Tibial nerve (tissue), 4 donors: ENCODE measurements around the gene YPEL4. TPM values are rescaled to one million over a fixed set of nuclear protein-coding genes. Genes with fewer than 3 reads are reported as not detected.
"Not testable (repeated sequence)": the region's sequence is repeated elsewhere in the genome, so short reads cannot be mapped to it uniquely, and the experiment has no call there.

Source experiments
- DNase-seq, 2 donors: peaks; one replicate each; pipeline ENCODE4 v3.0.0-alpha.2; 2019; ENCODE audit warnings: low spot score in 2 of 2
- H3K27ac ChIP-seq, 4 donors: fragments of 200-600 bp; sonication (generic) in 3 of 4; one replicate each; pipeline ENCODE4 v1.5.1; 2017 to 2019; ENCODE audit warnings: mild to moderate bottlenecking in 1 of 4
- H3K27me3 ChIP-seq, 2 donors: fragments of 200-600 bp; sonication (generic) in 1 of 2; one replicate each; pipeline versions ENCODE4 v1.5.1 to v1.6.0; 2017 to 2019
- H3K36me3 ChIP-seq, 3 donors: fragments of 200-600 bp; sonication (generic); one replicate each; pipeline ENCODE4 v1.5.1; 2018 to 2019
- H3K4me1 ChIP-seq, 4 donors: fragments of 200-600 bp; sonication (generic) in 3 of 4; one replicate each; pipeline ENCODE4 v1.5.1; 2017 to 2019
- H3K4me3 ChIP-seq, 4 donors: fragments of 200-600 bp; sonication (generic) in 3 of 4; one replicate each; pipeline ENCODE4 v1.5.1; 2017 to 2019; ENCODE audit warnings: mild to moderate bottlenecking in 1 of 4, moderate library complexity in 1 of 4
- H3K9me3 ChIP-seq, 4 donors: fragments of 200-600 bp; sonication (generic) in 3 of 4; one replicate each; pipeline ENCODE4 v1.5.1; 2017 to 2019
- EP300 ChIP-seq, 2 donors: sonication (generic); formaldehyde crosslinking; IDR thresholded peaks; one replicate each; pipeline ENCODE4 v1.6.1; 2017; ENCODE audit warnings: antibody characterized with exemption in 2 of 2, mild to moderate bottlenecking in 1 of 2
- POLR2A ChIP-seq, 2 donors: fragments of 450-650 bp; IDR thresholded peaks; one replicate each; pipeline ENCODE4 v1.6.1; 2017; ENCODE audit warnings: antibody characterized with exemption in 2 of 2, mild to moderate bottlenecking in 2 of 2, moderate library complexity in 2 of 2
- WGBS, 2 donors: methylation state at CpG; one replicate each; pipeline ENCODE4 v1.1.5; 2018; 5-methylcytosine and 5-hydroxymethylcytosine counted together
- total RNA-seq, 4 donors: library from RNA; depleted of rRNA; stranded (reverse); fragments of >200 nt; gene quantifications; one replicate each; pipeline ENCODE4 v1.1.0, GENCODE V29; 2016
- TF ChIP-seq, protein P1 (sequence below), 5 experiments: fragments of 200-600 bp in 3 of 5; fragments of 450-650 bp in 2 of 5; sonication (generic) in 3 of 5; IDR thresholded peaks; one replicate each; pipeline ENCODE4 v1.5.1; 2016 to 2019; ENCODE audit warnings: antibody characterized with exemption in 5 of 5, mild to moderate bottlenecking in 3 of 5, moderate library complexity in 2 of 5

YPEL4 gene
- total RNA-seq, 4 donors from 2014 or later = 0.30 to 1.7 (median 0.41) TPM

DNA sequence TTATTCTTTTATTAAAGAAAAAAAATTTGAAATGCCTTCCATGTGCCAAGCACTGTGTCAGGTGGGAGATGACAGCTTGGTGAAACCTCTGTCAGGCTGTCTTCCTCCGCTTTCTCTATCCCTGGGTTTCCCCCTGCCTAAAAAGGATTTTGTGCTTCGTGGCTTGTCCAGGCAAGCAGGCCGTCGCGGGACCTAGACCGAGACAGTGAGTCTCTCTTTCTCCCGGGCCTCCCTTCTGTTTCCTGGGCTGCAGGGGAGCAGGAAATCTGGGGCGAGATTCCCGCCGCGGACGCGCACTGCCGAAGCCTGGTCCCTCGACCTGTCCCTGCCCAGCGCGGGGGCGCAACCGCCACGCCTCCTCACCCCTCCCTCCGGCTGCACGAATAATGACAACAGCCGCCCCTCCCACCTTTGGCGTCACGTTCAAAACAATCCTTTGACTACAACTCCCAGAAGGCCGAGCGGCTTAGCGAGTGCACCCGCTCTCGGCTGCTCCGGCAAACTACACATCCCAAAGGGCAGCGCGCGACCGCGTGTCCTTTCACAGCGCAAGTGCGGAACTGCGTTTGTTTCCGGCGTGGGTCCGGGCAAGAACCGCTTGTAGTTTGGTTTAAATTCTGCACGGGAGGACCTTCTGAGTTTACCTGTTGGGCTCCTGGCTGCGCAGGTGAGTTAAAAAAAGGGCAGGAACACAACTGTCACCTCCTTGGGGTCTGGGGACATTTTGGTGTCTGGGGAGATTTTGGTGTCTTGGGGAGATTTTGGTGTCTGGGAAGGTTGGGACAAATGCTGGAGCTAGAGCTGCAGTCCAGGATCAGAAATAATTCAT is 7.7 kb upstream of the YPEL4 start, which contains the start of gene CLP1:
Gene CLP1 (plus strand): TSS at position 569 of the 829 bp plus-strand sequence. CDS start 1,715 bp downstream, outside the sequence.
- H3K9me3 ChIP-seq = no peaks in the 10 kb centered on the region
- 0 to 1% methylated on average over 29 to 45 of the region's 45 CpGs for WGBS, 2 donors
- peak; percentile 99 to 100 for DNase-seq
- peaks cover 0 to 2% of the 10 kb centered on the region in 2 donors for H3K27me3 ChIP-seq
- H3K4me1 ChIP-seq = peaks cover 0 to 41% (median 12%) of the 10 kb centered on the region in 4 donors
- peaks cover 0 to 32% (median 17%) of the 10 kb centered on the region in 3 donors for H3K36me3 ChIP-seq
- peak within 1 kb of the TSS; percentile 30 to 60 (median 56) for H3K4me3 ChIP-seq
- H3K27ac ChIP-seq = peak within 1 kb of the TSS; percentile 79 to 97 (median 90)
- TF ChIP-seq EP300 (IDR thresholded peaks at IDR 0.05) = peak; percentile 97 to 100
- TF ChIP-seq, protein P1, sequence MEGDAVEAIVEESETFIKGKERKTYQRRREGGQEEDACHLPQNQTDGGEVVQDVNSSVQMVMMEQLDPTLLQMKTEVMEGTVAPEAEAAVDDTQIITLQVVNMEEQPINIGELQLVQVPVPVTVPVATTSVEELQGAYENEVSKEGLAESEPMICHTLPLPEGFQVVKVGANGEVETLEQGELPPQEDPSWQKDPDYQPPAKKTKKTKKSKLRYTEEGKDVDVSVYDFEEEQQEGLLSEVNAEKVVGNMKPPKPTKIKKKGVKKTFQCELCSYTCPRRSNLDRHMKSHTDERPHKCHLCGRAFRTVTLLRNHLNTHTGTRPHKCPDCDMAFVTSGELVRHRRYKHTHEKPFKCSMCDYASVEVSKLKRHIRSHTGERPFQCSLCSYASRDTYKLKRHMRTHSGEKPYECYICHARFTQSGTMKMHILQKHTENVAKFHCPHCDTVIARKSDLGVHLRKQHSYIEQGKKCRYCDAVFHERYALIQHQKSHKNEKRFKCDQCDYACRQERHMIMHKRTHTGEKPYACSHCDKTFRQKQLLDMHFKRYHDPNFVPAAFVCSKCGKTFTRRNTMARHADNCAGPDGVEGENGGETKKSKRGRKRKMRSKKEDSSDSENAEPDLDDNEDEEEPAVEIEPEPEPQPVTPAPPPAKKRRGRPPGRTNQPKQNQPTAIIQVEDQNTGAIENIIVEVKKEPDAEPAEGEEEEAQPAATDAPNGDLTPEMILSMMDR (IDR thresholded peaks at IDR 0.05) = peak in 2 of 5 experiments; percentile 5 to 40
- peak; percentile 57 to 94 for TF ChIP-seq POLR2A (IDR thresholded peaks at IDR 0.05)

DNA sequence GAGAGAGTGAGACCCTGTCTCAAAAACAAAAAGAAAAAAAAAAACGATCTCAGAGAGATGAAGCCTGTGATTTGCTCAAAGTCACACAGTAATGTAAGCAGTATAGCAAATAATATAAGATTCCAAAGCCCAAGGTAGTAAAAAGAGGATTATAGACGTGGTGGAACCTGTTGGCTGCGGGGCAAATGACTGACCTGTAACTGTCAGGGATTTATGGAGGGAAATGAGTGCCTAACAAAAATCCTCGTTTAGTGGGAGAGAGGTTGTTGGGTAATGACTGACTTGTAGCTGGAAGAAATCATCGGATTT is 7.1 kb upstream of the YPEL4 start:
- Histone ChIP-seq H3K4me3 (peak overlapping the region; percentile 30 to 60 (median 56)), H3K27ac (peak overlapping the region; percentile 79 to 97 (median 90))
- 18 to 20% methylated on average over 5 of the region's 5 CpGs for WGBS, 2 donors

DNA sequence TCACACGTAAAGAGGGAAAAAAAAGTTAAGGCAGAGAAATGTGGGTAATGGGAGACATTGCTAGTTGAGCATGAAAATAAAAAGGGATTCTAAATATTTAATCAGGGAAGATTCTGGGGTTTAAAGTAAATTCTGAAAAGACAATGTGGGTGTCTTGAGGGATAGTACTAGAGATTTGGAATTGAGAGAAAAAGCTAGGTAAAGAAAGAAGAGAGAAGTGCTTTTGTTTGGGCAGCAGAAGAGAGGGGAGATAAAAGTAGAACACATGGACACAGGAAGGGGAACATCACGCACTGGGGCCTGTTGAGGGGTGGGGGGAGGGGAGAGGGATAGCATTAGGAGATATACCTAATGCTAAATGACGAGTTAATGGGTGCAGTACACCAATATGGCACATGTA is 3.5 kb upstream of the YPEL4 start:
- Histone ChIP-seq H3K27ac (peak overlapping the region in 2 of 4 donors; percentile 27 to 50), H3K4me3 (no peak overlapping the region), H3K36me3 (no peaks in the 10 kb centered on the region), H3K9me3 (no peaks in the 10 kb centered on the region), H3K4me1 (peaks cover 0 to 42% (median 23%) of the 10 kb centered on the region in 4 donors), H3K27me3 (peaks cover 0 to 21% of the 10 kb centered on the region in 2 donors)
- no peak for TF ChIP-seq POLR2A (IDR thresholded peaks at IDR 0.05)
- TF ChIP-seq, protein P1 (IDR thresholded peaks at IDR 0.05) = no peak
- TF ChIP-seq EP300 (IDR thresholded peaks at IDR 0.05) = no peak
- no peak for DNase-seq
- 20 to 25% methylated on average over 3 of the region's 3 CpGs for WGBS, 2 donors

More for the DNA sequence above, 7.1 kb upstream of the YPEL4 start:
- TF ChIP-seq, protein P1 (IDR thresholded peaks at IDR 0.05) = no peak
- TF ChIP-seq POLR2A (IDR thresholded peaks at IDR 0.05) (no peak), EP300 (IDR thresholded peaks at IDR 0.05) (no peak)
- Histone ChIP-seq H3K9me3 (no peaks in the 10 kb centered on the region), H3K36me3 (peaks cover 0 to 26% (median 17%) of the 10 kb centered on the region in 3 donors), H3K27me3 (peaks cover 0 to 5% of the 10 kb centered on the region in 2 donors), H3K4me1 (peaks cover 0 to 42% (median 12%) of the 10 kb centered on the region in 4 donors)
- DNase-seq = no peak

DNA sequence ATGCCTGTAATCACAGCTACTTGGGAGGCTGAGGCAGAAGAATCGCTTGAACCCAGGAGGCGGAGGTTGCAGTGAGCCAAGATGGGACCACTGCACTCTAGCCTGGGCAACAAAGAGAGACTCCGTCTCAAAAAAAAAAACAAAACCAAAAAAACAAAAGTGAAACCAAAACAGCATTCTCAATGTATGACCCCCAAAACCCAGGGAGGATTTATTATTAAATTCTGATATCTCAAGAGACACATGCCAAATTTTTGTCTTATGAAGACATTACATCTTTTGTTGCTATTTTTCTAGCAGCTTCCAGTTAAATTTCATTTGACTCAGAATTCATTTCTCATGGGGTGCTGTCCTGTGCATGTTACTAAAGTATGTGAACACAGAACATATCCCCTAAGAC is 3.0 kb upstream of the YPEL4 start:
- no peaks in the 10 kb centered on the region for H3K36me3 ChIP-seq
- H3K4me3 ChIP-seq = no peak overlapping the region
- H3K4me1 ChIP-seq = peaks cover 0 to 45% (median 26%) of the 10 kb centered on the region in 4 donors
- DNase-seq = no peak
- 53 to 58% methylated on average over 3 of the region's 3 CpGs for WGBS, 2 donors
- peak overlapping the region in 2 of 4 donors; percentile 27 to 50 for H3K27ac ChIP-seq
- H3K27me3 ChIP-seq = peaks cover 0 to 25% of the 10 kb centered on the region in 2 donors
- TF ChIP-seq EP300 (IDR thresholded peaks at IDR 0.05) (no peak), POLR2A (IDR thresholded peaks at IDR 0.05) (no peak)
- TF ChIP-seq, protein P1 (IDR thresholded peaks at IDR 0.05) = no peak
- no peaks in the 10 kb centered on the region for H3K9me3 ChIP-seq

DNA sequence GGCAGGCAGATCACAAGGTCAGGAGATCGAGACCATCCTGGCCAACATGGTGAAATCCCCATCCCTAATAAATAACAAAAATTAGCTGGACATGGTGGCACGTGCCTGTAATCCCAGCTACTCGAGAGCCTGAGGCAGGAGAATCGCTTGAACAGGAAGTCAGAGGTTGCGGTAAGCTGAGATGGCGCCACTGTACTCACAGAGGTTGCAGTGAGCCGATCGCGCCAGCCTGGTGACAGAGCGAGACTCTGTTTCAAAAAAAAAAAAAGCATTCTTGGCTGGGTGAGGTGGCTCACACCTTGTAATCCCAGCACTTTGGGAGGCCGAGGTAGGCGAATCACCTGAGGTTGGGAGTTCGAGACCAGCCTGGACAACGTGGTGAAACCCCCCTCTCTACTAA is 2.5 kb upstream of the YPEL4 start:
- H3K36me3 ChIP-seq, H3K9me3 ChIP-seq, H3K4me3 ChIP-seq, DNase-seq: not testable (repeated sequence)
- peaks cover 0 to 49% (median 31%) of the 10 kb centered on the region in 4 donors for H3K4me1 ChIP-seq
- WGBS, 2 donors = 76 to 85% methylated on average over 14 of the region's 14 CpGs
- peak overlapping the region in 1 of 4 donors; percentile 50 for H3K27ac ChIP-seq
- H3K27me3 ChIP-seq = peaks cover 0 to 29% of the 10 kb centered on the region in 2 donors
